Measurements from ENCODE around the gene INPP5F.

GRCh38 chr10:119812684-119813083 is 86.8 kb downstream of the INPP5F start:
- no peak for TF ChIP-seq POLR2AphosphoS5 (IDR thresholded peaks at IDR 0.05; ENCODE audit: borderline replicate concordance, low read depth, low read length)
- TF ChIP-seq EZH2 (IDR thresholded peaks at IDR 0.05): no peak

Measured in SK-N-MC (cell line).